ENCODE measurements around the gene GDPD5.

GDPD5 gene

GRCh38 chr11:75490221-75491181 lies 35.2 kb downstream of the GDPD5 start:
- no peak for DNase-seq (ENCODE audit: low spot score)

GRCh38 chr11:75487365-75487764 lies 38.4 kb downstream of the GDPD5 start:
- DNase-seq (ENCODE audit: low spot score), result no peak

- DNase-seq (ENCODE audit: low spot score), result no peak
Measured at GRCh38 chr11:75485742-75486141, 40.0 kb downstream of the GDPD5 start.

- no peak for DNase-seq (ENCODE audit: low spot score)
Measured at GRCh38 chr11:75482931-75483469, 42.7 kb downstream of the GDPD5 start.

GRCh38 chr11:75481922-75482606 lies 43.7 kb downstream of the GDPD5 start:
- DNase-seq (ENCODE audit: low spot score), result no peak

GRCh38 chr11:75481223-75481921 lies 44.4 kb downstream of the GDPD5 start:
- DNase-seq (ENCODE audit: low spot score), result no peak

GRCh38 chr11:75480185-75481175 lies 45.3 kb downstream of the GDPD5 start:
- no peak for DNase-seq (ENCODE audit: low spot score)

GRCh38 chr11:75479597-75480145 lies 46.1 kb downstream of the GDPD5 start:
- no peak for DNase-seq (ENCODE audit: low spot score)

- DNase-seq (ENCODE audit: low spot score), result no peak
Measured at GRCh38 chr11:75478783-75479596, 46.8 kb downstream of the GDPD5 start.

- DNase-seq (ENCODE audit: low spot score), result no peak
Measured at GRCh38 chr11:75477614-75477935, 48.2 kb downstream of the GDPD5 start.

GRCh38 chr11:75476739-75477613 lies 48.8 kb downstream of the GDPD5 start:
- DNase-seq (ENCODE audit: low spot score), result no peak

- no peak for DNase-seq (ENCODE audit: low spot score)
Measured at GRCh38 chr11:75475767-75476650, 49.7 kb downstream of the GDPD5 start.

GRCh38 chr11:75474878-75475766 lies 50.6 kb downstream of the GDPD5 start:
- no peak for DNase-seq (ENCODE audit: low spot score)

- no peak for DNase-seq (ENCODE audit: low spot score)
Measured at GRCh38 chr11:75474240-75474639, 51.5 kb downstream of the GDPD5 start.

- DNase-seq (ENCODE audit: low spot score), result no peak
Measured at GRCh38 chr11:75473684-75474083, 52.1 kb downstream of the GDPD5 start.

GRCh38 chr11:75472081-75472732 lies 53.5 kb downstream of the GDPD5 start:
- no peak for DNase-seq (ENCODE audit: low spot score)
